Measurements from ENCODE around the gene THTPA. TPM values are rescaled to one million over a fixed set of nuclear protein-coding genes. Genes with fewer than 3 reads are reported as not detected.

Gene THTPA
- total and polyA plus RNA-seq, 2 of the 13 experiments (the other 11 are each of a cell fraction or from before 2014, with no cell fraction given): 7.4 to 8.7 TPM

DNA sequence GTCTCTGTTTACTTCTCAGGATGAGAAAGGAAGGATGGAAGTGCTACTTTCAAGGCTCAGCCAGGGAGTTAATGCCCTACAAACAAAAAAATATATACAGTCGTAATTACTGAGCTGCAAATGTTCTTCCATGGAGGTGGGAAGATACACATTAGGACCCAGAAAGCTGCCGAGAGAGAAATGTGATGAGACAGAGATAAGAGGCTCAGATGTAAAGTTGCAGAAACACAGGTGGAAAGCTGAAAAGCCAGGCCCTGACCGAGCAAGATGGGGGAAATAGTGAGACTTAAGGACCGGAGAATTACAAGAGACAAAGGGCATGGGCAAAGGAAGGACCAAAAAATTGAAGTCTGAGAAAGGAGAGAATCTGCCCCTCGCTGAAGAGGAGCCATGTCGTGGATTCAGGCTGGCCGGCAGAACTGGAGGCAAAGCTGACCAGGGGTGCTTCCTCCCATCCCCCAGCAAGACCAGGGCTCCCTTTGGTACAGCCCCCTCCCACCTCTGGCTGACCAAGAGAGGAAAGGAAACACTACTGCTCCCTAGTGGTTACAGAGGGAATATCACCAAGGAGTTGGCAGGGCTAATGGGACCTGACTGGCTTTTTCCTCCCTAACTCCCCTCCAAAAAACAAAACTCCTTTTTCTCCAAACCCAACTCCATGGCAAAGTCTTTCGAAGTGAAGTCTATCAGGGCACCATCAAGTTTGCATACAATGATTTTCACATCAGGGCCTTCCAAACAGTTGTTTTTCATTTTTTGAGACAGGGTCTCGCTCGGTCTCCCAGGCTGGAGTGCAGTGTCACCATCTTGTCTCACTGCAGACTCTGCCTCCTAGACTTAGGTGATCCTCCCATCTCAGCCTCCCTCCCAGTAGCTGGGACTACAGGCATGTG, 16.6 kb upstream of the THTPA start (continued):
- TF ChIP-seq, protein P1, sequence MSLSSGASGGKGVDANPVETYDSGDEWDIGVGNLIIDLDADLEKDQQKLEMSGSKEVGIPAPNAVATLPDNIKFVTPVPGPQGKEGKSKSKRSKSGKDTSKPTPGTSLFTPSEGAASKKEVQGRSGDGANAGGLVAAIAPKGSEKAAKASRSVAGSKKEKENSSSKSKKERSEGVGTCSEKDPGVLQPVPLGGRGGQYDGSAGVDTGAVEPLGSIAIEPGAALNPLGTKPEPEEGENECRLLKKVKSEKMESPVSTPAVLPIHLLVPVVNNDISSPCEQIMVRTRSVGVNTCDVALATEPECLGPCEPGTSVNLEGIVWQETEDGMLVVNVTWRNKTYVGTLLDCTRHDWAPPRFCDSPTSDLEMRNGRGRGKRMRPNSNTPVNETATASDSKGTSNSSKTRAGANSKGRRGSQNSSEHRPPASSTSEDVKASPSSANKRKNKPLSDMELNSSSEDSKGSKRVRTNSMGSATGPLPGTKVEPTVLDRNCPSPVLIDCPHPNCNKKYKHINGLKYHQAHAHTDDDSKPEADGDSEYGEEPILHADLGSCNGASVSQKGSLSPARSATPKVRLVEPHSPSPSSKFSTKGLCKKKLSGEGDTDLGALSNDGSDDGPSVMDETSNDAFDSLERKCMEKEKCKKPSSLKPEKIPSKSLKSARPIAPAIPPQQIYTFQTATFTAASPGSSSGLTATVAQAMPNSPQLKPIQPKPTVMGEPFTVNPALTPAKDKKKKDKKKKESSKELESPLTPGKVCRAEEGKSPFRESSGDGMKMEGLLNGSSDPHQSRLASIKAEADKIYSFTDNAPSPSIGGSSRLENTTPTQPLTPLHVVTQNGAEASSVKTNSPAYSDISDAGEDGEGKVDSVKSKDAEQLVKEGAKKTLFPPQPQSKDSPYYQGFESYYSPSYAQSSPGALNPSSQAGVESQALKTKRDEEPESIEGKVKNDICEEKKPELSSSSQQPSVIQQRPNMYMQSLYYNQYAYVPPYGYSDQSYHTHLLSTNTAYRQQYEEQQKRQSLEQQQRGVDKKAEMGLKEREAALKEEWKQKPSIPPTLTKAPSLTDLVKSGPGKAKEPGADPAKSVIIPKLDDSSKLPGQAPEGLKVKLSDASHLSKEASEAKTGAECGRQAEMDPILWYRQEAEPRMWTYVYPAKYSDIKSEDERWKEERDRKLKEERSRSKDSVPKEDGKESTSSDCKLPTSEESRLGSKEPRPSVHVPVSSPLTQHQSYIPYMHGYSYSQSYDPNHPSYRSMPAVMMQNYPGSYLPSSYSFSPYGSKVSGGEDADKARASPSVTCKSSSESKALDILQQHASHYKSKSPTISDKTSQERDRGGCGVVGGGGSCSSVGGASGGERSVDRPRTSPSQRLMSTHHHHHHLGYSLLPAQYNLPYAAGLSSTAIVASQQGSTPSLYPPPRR (CRISPR knock-in tag; IDR thresholded peaks at IDR 0.05; ENCODE audit: borderline replicate concordance): no peak
- TF ChIP-seq CC2D1A (CRISPR knock-in tag; IDR thresholded peaks at IDR 0.05) (0 out of 2 replicates have a peak, but pooled peaks have one; percentile 20), MTA3 (CRISPR knock-in tag; IDR thresholded peaks at IDR 0.05) (peak; percentile 84; the same call in 1 of the 2 replicates), TP53 (CRISPR knock-in tag; conservative IDR thresholded peaks at IDR 0.05) (no peak), CREB1 (IDR thresholded peaks at IDR 0.05) (no peak), CREB1 (CRISPR knock-in tag; IDR thresholded peaks at IDR 0.05) (no peak), ARNT2 (CRISPR knock-in tag; IDR thresholded peaks at IDR 0.05; ENCODE audit: low read depth) (no peak; the same call in 1 of the 2 replicates), ZNF777 (CRISPR knock-in tag; IDR thresholded peaks at IDR 0.05) (no peak), FOXJ3 (CRISPR knock-in tag; IDR thresholded peaks at IDR 0.05; ENCODE audit: borderline replicate concordance) (no peak), CCAR2 (optimal IDR thresholded peaks at IDR 0.05; ENCODE audit: low read depth, low read length) (no peak), TSC22D2 (CRISPR knock-in tag; IDR thresholded peaks at IDR 0.05; ENCODE audit: borderline replicate concordance) (peak; percentile 76; the same call in 1 of the 2 replicates), ATF7-NPFF (CRISPR knock-in tag; IDR thresholded peaks at IDR 0.05; ENCODE audit: low read depth) (peak; percentile 57; the same call in 1 of the 2 replicates), ZIK1 (CRISPR knock-in tag; IDR thresholded peaks at IDR 0.05; ENCODE audit: borderline replicate concordance, low read depth) (no peak)
- TF ChIP-seq, protein P2, sequence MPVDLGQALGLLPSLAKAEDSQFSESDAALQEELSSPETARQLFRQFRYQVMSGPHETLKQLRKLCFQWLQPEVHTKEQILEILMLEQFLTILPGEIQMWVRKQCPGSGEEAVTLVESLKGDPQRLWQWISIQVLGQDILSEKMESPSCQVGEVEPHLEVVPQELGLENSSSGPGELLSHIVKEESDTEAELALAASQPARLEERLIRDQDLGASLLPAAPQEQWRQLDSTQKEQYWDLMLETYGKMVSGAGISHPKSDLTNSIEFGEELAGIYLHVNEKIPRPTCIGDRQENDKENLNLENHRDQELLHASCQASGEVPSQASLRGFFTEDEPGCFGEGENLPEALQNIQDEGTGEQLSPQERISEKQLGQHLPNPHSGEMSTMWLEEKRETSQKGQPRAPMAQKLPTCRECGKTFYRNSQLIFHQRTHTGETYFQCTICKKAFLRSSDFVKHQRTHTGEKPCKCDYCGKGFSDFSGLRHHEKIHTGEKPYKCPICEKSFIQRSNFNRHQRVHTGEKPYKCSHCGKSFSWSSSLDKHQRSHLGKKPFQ (CRISPR knock-in tag; IDR thresholded peaks at IDR 0.05; ENCODE audit: insufficient replicate concordance): no peak
- TF ChIP-seq, protein P3, sequence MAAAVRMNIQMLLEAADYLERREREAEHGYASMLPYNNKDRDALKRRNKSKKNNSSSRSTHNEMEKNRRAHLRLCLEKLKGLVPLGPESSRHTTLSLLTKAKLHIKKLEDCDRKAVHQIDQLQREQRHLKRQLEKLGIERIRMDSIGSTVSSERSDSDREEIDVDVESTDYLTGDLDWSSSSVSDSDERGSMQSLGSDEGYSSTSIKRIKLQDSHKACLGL (CRISPR knock-in tag; IDR thresholded peaks at IDR 0.05): no peak
- TF ChIP-seq, protein P4, sequence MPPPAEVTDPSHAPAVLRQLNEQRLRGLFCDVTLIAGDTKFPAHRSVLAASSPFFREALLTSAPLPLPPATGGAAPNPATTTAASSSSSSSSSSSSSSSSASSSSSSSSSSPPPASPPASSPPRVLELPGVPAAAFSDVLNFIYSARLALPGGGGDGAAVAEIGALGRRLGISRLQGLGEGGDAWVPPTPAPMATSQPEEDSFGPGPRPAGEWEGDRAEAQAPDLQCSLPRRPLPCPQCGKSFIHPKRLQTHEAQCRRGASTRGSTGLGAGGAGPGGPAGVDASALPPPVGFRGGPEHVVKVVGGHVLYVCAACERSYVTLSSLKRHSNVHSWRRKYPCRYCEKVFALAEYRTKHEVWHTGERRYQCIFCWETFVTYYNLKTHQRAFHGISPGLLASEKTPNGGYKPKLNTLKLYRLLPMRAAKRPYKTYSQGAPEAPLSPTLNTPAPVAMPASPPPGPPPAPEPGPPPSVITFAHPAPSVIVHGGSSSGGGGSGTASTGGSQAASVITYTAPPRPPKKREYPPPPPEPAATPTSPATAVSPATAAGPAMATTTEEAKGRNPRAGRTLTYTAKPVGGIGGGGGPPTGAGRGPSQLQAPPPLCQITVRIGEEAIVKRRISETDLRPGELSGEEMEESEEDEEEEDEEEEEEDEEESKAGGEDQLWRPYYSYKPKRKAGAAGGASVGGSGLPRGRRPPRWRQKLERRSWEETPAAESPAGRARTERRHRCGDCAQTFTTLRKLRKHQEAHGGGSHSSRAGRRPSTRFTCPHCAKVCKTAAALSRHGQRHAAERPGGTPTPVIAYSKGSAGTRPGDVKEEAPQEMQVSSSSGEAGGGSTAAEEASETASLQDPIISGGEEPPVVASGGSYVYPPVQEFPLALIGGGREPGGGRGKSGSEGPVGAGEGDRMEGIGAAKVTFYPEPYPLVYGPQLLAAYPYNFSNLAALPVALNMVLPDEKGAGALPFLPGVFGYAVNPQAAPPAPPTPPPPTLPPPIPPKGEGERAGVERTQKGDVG (CRISPR knock-in tag; IDR thresholded peaks at IDR 0.05; ENCODE audit: borderline replicate concordance): 0 out of 2 replicates have a peak, but pooled peaks have one; percentile 54

All from HepG2 (cell line).